Dermis blood vessel endothelial cell (primary cell): ENCODE measurements around the gene NDST3. TPM values are rescaled to one million over a fixed set of nuclear protein-coding genes. Genes with fewer than 3 reads are reported as not detected.

ENCODE experiments used
- DNase-seq: peaks from one replicate; pipeline ENCODE4 v3.0.0; 2010
- total RNA-seq: library from RNA; depleted of rRNA; stranded (reverse); fragments of >200 nt; gene quantifications from 2 replicates; pipeline ENCODE4 v1.2.3, GENCODE V29; 2014

Gene NDST3
- total RNA-seq, 1 donor from 2014 or later = 6.5 TPM

DNA sequence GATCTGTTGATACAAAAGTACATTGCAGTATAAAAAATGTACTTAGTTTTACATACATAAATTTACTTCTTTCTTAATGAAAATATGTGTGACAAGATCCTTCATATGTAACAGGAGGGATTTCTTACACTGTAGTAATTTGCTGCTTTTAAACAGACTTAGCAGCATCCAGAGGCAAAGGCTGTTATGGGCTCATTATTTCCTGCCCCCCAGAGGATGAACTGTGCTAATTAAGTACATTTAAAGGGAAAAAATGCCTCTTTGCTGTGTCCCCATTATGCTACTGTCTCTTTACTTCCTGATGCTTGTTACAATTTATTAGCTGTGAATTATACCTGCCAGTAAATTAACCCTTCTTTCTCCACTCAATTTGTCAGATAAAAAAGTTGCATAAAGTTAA, 47.1 kb downstream of the NDST3 start:
- DNase-seq = no peak

DNA sequence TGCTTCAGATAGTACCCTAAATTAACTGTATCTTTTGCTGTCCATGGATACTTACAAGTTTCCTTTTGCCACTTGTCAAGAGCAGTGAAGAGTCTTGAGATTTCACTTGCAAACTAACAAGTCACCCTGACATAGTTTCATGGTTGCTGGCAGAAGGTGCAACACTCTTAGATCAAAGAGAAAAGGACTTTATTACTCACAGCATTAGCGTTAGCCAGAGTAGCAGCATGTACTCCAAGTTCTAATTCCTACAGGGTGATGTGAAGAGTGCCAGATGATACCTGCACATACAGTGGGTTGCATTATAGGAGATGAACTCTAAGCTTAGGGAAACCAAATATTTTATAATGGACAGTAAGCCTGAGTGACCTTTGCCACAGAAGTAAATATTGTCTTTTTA, 47.9 kb downstream of the NDST3 start:
- DNase-seq = no peak

DNA sequence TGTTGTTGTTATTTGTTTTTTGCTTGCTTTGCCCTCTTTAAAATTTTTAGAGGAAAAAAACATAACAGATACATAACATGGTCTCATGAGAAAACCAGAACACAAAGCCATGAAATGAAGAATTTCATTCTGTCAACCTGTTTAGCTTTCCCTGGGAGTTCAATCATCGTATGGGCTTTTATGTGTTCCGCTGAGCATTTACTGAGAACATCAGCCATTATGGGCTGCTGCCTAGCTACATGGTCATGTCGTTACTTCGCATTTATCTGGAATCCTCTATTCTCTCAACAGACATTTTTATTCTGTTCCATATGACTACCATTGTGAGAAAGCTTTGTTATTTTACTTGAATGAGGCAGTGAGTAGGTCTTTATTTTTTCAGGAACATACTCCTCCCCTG, 51.4 kb downstream of the NDST3 start:
- DNase-seq = no peak

DNA sequence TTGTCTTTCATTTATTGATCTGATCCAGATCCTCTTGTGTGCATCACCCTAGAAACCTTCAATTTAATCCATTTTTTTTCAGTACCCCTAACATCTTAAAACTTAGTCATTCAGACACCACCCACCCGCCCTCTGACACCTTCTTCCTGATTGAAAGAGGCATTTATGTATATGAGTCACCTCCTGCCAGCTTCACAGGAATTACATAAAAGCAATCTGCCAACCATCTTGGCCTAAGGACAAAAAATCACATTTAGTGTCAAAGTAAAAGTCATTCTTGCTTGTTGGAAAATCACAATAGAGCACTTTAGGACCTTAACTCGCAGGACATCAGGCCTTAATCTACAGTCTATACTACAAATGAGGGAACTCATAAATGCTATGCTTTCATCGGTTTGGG, 52.1 kb downstream of the NDST3 start:
- DNase-seq = peak; percentile 82

DNA sequence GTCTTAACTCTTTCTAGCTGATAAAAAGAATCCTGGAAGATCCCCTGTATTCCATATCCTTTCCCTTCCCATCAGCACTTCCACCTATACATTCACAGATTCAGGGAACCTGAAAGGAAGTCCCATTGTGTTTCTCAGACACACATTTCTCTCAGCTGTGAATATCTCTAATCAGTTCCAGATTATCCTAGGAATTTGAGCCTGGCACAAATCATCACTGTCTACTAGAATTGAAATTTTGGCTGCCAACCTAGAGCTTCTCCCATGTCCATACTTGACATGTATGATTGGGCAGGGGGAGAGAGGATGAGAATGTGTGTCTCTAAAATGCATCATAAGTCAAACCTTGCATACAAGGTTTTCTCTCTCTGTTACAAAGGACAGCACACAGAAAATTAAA, 53.1 kb downstream of the NDST3 start:
- peak; percentile 8 for DNase-seq

DNA sequence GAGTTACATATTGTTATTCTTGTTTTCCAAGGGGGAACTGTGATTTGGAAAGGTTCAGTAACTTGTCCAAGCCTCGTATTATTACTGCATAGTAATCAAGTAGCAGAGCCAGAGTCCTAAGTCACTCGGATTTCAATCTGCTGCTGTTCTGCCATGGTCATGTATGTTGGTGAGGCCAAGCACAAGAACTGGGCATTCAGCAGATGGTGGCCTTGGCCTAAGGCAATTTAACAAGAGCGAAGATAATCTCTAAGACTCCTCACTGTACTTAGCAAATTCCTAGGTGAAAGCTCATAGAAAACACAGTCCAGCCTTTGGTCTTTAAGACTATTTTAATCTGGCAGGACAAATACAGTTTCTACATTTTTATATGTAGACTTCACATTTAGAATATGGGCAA, 64.8 kb downstream of the NDST3 start:
- no peak for DNase-seq

DNA sequence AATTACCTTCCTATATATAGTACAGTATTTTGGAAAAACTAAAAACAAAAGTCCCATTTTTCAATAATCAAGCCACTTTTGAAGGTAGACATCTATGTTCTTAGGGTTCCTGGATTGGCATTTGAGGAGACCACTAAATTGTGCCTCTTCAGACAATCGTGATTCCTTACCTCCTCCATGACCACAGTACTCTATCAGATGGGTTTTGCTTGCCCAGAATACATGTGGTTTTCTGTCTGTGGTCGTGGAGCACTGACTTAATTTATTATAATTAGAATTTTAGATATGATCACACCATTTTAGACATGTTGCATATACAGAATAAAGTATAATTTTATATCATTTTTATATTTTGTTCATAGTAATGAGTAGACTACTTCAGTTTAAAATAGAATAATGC, 67.9 kb downstream of the NDST3 start:
- no peak for DNase-seq

DNA sequence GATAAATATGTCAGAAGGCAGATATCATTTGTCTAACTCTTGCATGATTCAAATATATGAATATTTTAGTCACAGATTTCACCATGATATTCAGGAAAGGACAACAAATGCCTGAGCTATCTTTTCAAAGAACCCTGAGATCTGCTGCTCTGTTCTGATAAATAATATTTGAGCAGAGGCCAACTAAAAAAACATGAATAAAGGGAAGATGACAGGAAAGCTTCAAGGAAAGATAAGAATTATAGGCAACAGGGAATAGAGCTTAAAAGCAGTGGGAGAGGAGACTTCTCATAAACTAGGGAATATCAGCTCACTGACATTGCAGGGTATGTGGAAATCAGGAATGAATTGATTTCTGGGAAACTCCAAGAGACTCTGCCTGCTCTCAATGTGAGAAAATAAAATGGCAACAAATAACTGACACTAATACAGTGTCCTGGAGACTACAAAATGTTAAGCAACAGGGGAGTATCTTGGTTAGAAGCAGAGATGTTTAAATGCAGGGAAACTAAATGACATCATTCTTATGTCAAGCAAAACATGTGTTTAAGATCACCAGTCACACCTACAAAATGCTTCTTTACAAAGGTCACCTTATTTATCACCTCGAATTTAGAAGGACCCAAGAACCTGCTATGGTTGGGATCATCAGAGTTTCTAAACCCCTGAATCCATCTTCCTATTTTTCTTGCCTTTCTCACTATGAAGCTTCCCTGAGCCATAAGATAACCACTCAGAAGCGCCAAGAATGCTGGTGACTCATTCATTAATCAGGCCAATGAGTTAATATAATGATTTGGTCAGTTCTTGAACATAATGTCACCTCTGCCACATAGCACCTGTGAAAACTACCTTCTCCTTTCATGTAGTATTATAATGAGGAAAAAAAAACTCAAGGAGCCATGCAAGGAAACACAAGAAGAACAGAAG, 78.1 kb downstream of the NDST3 start:
- peak; percentile 2 for DNase-seq

DNA sequence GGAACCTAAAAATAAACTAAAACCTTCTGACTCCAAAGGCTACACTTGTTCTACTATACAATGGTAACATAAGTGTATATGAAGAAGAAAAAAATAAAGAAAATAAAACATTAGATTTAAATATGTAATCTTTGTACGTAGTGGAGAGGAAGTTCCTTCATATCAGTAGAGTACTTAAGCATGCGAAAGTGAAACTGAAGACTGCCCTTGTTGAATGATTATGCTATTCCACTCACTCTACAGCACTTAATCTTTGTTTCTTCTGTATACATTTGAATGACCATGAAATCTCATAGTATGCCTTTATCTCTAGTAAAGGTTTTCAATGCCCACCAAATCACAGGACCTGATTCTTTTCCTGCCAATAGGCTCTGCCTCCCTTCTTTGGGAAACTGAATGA, 78.9 kb downstream of the NDST3 start:
- no peak for DNase-seq

DNA sequence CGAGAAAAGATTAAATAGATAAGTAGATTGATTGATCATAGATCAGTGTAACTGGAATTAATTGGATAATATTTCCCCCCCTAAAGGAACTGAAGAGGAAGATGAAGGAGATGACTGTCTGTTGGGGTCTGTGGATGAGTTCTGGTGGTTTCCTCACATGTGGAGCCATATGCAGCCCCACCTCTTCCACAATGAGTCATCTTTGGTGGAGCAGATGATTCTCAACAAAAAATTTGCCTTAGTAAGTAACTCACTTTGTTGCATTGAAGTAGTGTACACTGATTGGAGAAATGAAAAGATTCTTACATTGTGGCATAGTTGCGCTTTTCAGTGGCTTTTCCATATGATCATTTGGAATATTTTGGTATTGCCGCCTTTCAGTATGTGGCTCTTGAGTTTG, 80.4 kb downstream of the NDST3 start:
- DNase-seq = no peak

DNA sequence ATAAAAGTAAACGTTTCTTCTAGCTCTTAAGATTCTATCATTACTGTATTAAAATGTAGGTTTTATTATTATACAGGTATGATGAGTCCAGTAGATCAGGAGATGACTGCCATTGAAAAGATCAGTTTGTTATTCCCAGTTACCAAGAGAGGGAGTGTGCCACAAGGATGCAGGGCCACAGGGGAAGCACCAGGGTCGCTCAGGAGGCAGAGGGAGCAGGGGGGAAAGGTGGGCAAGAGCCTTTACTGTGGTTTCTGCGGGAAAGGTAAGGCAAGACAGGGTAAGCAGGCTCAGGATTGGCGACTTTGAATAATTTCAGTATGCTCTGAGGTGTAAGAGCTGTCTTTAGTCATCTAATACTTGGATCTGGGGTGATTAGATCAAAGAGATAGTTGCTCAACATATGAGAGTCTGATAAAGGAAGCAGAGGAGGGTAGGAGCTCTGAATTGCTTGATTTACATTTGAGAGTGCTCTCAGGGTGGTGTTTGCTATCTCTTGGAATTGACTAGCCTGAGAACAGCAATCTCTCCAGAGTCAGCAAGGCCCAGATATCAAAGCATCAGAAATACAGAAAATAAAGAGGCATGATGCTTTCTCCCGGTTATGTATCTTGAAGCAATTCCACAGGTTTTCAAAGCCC, 86.0 kb downstream of the NDST3 start:
- no peak for DNase-seq

DNA sequence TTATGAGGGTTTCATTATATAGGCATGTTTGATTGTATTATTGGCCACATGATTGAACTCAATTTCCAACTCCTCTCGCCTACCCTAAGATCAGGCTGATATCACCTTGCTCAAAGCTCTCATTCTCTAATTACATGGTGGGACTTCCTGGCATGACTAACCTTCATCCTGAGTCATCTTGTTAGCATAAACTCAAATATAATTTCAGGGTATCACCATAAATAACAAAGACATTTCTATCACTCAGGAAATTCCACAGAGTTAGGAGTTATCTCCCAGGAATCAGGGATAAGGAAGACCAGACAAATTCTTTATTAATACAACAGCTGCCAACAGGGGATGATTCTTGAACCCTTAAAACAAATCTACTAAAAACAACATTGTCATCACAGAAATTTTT, 90.7 kb downstream of the NDST3 start:
- no peak for DNase-seq

DNA sequence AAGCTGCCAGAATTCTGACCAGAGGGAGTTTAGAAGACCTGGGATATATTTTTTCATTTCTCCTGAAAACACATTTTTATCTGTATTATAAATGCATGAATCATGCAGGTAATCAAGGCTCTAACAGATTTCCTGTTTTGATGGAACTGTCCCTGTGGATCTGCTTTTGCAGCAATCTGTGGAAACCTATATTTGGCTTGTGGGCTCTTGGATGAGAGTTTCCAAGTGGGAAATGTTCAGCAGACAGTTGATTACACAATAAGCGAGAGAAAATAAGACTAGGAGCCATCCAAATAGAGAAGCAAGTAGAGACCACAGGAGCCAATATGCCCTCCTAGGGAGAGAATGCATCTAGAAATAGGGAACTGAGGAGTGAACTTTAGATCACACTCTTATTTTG, 105.0 kb downstream of the NDST3 start:
- DNase-seq = no peak

DNA sequence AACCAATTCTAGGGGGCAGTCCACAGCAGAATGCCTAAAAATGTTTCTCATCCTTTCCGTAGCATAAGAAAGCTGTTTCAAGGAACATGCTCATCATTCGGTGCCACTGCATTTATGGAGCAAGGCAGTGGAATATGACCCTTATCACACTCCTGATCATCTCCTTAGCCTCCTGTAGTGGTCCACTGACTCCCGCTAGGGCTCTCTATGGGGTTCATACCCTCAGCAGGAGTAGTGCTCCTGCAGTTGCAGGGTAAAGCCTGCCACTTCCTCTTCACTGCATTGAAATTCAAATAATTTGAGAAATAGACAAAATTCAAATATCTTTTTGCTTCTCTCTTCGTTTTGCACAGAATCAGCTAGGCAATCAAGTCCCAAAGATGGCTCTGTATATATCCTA, 107.0 kb downstream of the NDST3 start:
- DNase-seq = no peak

DNA sequence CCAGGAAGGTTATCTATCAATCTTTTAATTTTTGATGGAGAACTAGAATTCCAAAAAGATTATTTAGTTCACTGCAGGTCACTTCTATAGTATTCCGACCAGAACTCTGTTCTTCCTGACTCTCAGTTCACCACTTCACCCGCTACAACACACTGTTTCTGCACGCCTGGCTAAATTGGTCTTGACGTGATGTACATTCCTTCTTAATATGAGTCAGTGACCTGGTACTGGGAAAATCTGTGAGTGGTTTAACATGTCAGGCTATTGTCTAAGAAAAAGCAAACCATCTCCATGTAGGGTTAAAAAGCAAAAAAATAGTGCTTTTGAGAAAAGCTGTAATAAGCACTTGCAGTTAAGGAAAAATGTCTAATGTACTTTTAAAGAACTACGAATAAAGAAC, 120.4 kb downstream of the NDST3 start:
- no peak for DNase-seq

DNA sequence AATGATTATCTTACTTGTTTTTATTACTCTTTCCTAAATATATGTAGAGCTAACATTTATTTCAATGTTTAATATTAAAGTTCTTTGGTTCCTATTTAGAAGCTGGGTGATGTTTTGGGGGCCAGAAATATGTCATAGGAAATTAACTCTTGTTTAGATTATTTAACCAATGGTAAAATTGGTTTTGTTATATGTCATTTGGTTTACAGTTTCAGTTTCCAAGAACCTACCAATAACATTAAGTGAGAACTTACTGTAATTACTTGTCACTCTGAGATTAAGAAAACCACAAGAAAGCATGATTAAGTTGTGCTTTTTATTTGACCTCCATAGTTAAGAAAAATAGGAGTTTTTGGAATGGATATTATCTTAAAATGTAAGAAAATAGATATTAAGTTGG, 121.2 kb downstream of the NDST3 start:
- DNase-seq = no peak

DNA sequence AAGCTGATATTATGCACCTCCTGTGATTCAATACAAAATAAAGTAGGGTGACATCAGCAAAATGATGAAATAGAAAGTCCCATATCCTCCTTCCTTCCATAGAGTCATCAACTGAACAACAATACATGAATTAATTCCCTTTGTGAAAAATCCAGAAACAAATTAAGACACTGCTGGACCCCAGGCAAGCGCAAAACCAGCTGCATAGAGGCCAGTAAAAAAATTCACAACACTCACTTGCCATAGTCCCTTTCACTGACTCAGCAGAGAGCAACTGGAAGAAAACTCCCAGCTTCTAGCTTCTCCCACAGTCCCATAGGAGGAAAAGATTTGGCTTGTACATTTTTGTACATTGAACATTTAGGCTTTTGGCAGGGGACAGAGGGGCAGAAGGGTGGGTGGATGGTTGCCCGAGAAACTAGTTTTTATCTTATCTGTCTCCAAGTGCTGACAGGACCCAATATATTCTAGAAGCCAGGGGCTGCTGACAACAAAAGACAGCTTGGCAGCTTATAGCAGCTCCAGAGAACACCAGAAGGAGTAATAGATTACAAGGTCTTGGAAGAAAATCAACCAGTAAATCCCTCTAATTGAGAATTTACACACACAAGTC, 124.6 kb downstream of the NDST3 start:
- DNase-seq = no peak

DNA sequence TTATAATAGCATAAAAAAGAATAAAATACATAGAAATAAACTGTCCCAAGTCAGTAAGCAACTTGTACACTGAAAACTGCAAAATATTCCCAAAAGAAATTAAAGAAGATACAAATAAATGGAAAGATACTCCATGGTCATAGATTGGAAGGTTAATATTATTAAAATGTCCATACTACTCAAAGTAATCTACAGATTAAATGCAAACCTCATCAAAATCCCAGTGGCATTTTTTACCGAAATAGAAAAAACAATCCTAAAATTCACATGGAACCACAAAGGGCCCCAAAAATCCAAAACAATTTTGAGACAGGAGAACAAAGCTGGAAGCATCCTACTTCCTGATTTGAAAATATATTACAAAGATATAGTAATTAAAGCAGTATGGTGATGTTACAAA, 133.0 kb downstream of the NDST3 start:
- DNase-seq = no peak

DNA sequence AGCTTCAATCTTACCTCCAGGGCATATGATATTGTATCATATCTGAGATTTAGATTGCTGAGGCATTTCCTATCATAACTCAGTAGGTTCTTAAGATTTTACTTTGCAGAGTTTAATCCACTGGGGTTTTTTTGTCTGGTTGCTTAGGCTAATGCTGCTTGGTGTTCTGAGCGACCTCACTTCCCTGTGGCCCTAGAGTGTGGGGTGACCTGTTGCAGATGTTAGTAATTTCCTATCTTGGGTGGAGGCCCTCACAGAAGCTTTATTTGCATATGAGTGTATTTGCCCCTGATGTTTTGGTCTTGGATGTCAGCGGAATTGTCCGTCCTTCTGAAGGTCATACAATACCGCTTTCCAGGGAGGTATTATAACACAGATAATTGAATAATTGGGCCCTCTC, 137.1 kb downstream of the NDST3 start:
- no peak for DNase-seq

DNA sequence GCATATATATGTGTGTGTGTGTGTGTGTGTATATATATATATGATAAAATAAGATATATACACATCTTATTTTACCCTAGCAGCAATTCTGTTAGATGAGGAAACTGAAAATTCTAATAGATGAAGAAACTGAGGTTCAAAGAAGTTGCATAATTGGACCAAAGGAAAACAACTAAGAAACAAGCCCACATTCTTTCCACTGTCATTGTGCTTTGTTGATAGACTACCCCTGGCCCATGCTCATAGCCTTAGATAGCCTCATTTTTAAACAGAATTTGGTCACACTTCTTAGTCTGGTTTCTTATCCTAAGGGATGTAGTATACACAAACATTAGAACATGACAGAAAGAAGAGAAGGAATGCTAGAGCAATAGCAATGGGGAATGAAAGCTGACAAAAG, 138.8 kb downstream of the NDST3 start:
- DNase-seq = no peak

DNA sequence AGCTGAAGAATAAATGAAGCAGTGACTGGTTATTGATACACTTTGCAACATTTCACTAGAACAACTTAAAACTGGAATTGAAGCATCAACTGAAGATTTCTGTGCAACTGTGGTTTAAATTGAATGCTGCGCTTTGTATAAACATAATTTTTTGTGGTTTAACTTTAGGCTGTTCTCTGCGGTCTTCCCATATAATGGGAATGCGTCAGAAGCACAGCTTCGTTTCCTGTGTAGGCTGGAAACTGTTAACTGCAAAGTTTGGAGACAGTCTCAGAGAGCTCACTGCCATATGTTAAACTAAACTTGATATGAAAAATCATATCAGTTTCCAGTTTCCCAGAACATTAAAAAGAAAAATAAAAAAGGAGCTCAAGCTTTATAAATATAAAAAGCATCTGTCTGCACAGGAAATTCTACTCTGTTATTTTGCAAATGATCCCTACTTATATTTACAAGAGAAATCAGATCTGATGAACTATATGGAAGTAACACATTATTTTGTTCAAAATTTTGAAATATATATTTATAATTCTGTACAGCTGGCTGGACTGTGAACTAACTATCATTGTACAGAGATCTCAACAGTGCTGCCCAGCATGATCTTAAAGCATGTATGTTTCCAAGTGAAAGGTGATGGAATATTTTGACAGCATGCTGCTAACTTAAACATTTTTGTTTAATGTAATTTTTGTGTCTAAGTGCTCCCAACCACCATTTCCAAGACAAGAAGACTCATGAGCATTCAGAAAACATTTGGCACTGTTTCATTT, 139.9 kb downstream of the NDST3 start:
- peak; percentile 5 for DNase-seq

DNA sequence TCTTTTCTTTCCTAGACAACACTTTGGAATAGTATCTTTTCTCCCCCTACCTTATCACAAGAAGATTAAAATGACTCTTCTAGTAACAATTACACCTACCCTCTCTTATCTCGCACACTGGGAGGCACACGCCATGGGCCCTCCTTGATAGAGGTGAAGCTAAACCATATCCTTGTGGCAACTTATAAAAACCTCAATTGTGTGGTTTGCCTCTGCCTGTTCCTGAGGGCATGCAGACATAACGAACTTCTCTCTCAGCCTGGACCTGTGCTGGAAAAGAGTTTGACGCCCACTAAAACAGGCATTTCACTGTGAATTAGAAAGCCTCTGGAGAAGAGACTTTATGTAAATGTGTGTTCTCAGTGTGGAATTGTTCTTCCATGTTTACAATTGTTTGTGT, 141.2 kb downstream of the NDST3 start:
- no peak for DNase-seq

DNA sequence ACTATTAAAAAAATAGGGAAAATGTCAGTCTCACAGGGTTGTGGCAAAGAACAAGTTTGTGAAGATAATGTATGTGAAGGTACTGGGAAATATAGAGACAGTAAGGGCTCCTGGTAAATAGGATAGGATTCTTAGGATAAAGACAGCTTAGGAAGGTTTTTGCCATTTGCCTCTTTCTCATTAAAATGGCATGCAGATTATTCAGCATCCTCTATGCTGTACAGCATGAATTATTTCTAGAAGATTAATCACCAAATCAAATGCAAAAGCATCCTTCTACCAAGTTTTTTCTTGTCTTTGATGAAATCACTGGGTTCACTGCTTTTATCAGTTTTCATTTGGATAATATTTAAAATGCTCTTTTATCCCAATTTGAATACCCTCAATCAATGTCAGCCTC, 142.8 kb downstream of the NDST3 start:
- no peak for DNase-seq
